IMR-90 (cell line): ENCODE results near the gene FAM98C. TPM values are rescaled to one million over a fixed set of nuclear protein-coding genes. Genes with fewer than 3 reads are reported as not detected.
A peak's percentile ranks its signal among the peaks of the same experiment; 100 is the strongest.

Experiments used
- ATAC-seq: fragments of 200-7000 bp; cut with Tn5 transposase; 2 replicates; pipeline ENCODE4 v1.9.1; 2020; ENCODE audit warnings: low read depth, mild to moderate bottlenecking, moderate library complexity
- BruUV-seq: library from RNA; stranded (reverse); fragments of 400-500 nt; replicated peaks from 2 replicates; lab custom pipeline; 2021; lab: Mats Ljungman, UMichigan
- CTCF ChIA-PET: fragments of 300-600 bp; formaldehyde crosslinking; extraction: SDS; loops from one replicate; lab custom pipeline; 2021; ENCODE audit warnings: antibody characterized with exemption; lab: Yijun Ruan, JAX
- POLR2A ChIA-PET: fragments of 300-600 bp; sonication (Branson Sonifier 250); formaldehyde crosslinking; loops from one replicate; lab custom pipeline; 2022; ENCODE audit warnings: antibody characterized with exemption; ENCODE audit not compliant: unreplicated experiment; lab: Charles Lee
- DNase-seq: peaks from one replicate; pipeline ENCODE4 v3.0.0; 2013
- H2AFZ ChIP-seq: replicated peaks from 2 replicates; pipeline ENCODE3; 2013; ENCODE audit warnings: low read length, mild to moderate bottlenecking; ENCODE audit not compliant: poor library complexity
- H2AK5ac ChIP-seq: 2 replicates; pipeline ENCODE4 v1.6.1; 2013; ENCODE audit warnings: low read depth, low read length, inconsistent platforms
- H2AK9ac ChIP-seq: replicated peaks from 2 replicates; pipeline ENCODE3; 2013; ENCODE audit warnings: mild to moderate bottlenecking, low read depth, low read length, moderate library complexity; ENCODE audit not compliant: poor library complexity
- H2BK120ac ChIP-seq: 2 replicates; pipeline ENCODE4 v1.6.1; 2013; ENCODE audit warnings: low read depth, low read length, inconsistent platforms
- H2BK15ac ChIP-seq: 3 replicates; pipeline ENCODE4 v1.6.1; 2013; ENCODE audit warnings: low read depth, low read length, inconsistent platforms
- H2BK20ac ChIP-seq: 2 replicates; pipeline ENCODE4 v1.6.1; 2013; ENCODE audit warnings: low read depth, mild to moderate bottlenecking, inconsistent platforms, low read length, moderate library complexity
- H2BK5ac ChIP-seq: 2 replicates; pipeline ENCODE4 v1.6.1; 2013; ENCODE audit warnings: mild to moderate bottlenecking, low read depth, low read length, inconsistent platforms; ENCODE audit not compliant: poor library complexity, severe bottlenecking
- H3K14ac ChIP-seq: replicated peaks from 2 replicates; pipeline ENCODE4 v1.6.1; 2013; ENCODE audit warnings: low read depth, low read length, inconsistent platforms
- H3K18ac ChIP-seq: 2 replicates; pipeline ENCODE4 v1.6.1; 2013; ENCODE audit warnings: low read depth, low read length, control low read depth
- H3K23ac ChIP-seq: 2 replicates; pipeline ENCODE4 v1.6.1; 2013; ENCODE audit warnings: low read depth, low read length, inconsistent platforms
- H3K27ac ChIP-seq: 2 replicates; pipeline ENCODE4 v1.5.1; 2013; ENCODE audit warnings: mild to moderate bottlenecking, control low read depth, low read length; ENCODE audit not compliant: insufficient read depth
- H3K27me3 ChIP-seq: 2 replicates; pipeline ENCODE4 v1.6.1; 2013; ENCODE audit warnings: low read length; ENCODE audit not compliant: control insufficient read depth, insufficient read depth
- H3K36me3 ChIP-seq: 2 replicates; pipeline ENCODE4 v1.6.1; 2013; ENCODE audit warnings: low read length, mixed read lengths; ENCODE audit not compliant: control insufficient read depth, insufficient read depth
- H3K4ac ChIP-seq: 2 replicates; pipeline ENCODE4 v1.6.1; 2013; ENCODE audit warnings: low read depth, low read length, inconsistent platforms
- H3K4me1 ChIP-seq: 2 replicates; pipeline ENCODE4 v1.6.1; 2013; ENCODE audit warnings: low read length, mixed read lengths; ENCODE audit not compliant: control insufficient read depth, insufficient read depth
- H3K4me2 ChIP-seq: 2 replicates; pipeline ENCODE4 v1.6.1; 2013; ENCODE audit warnings: low read depth, mild to moderate bottlenecking, control low read depth, low read length, moderate library complexity
- H3K4me3 ChIP-seq: 2 replicates; pipeline ENCODE4 v1.5.1; 2013; ENCODE audit warnings: low read depth, mild to moderate bottlenecking, control low read depth, low read length, moderate library complexity; ENCODE audit not compliant: insufficient read depth
- H3K56ac ChIP-seq: 2 replicates; pipeline ENCODE4 v1.6.1; 2013; ENCODE audit warnings: low read length, inconsistent platforms; ENCODE audit not compliant: insufficient read depth; ENCODE audit errors: extremely low read depth
- H3K79me1 ChIP-seq, 2 experiments: 2 replicates each; pipeline ENCODE4 v1.6.1; 2013; ENCODE audit warnings: low read length in 2 of 2, inconsistent platforms in 1 of 2, low read depth in 1 of 2
- H3K9ac ChIP-seq: 2 replicates; pipeline ENCODE4 v1.6.1; 2013; ENCODE audit warnings: low read depth, low read length, control low read depth
- H3K9me1 ChIP-seq: 2 replicates; pipeline ENCODE4 v1.6.1; 2013; ENCODE audit warnings: low read length, inconsistent platforms; ENCODE audit not compliant: insufficient read depth
- H3K9me3 ChIP-seq: 2 replicates; pipeline ENCODE4 v1.6.1; 2013; ENCODE audit warnings: low read length; ENCODE audit not compliant: control insufficient read depth, insufficient read depth
- H4K20me1 ChIP-seq: 2 replicates; pipeline ENCODE4 v1.6.1; 2013; ENCODE audit warnings: low read length, inconsistent platforms; ENCODE audit not compliant: insufficient read depth
- H4K5ac ChIP-seq: 2 replicates; pipeline ENCODE4 v1.6.1; 2013; ENCODE audit warnings: mild to moderate bottlenecking, low read depth, low read length, control low read depth
- H4K8ac ChIP-seq, 2 experiments: 2 replicates each; pipeline ENCODE4 v1.6.1; 2013; ENCODE audit warnings: low read depth in 2 of 2, low read length in 2 of 2, control low read depth in 1 of 2, inconsistent platforms in 1 of 2
- H4K91ac ChIP-seq: 2 replicates; pipeline ENCODE4 v1.6.1; 2013; ENCODE audit warnings: low read depth, low read length, inconsistent platforms; ENCODE audit not compliant: insufficient read depth
- CEBPB ChIP-seq: IDR thresholded peaks from 2 replicates; pipeline ENCODE4 v1.6.1; 2012; ENCODE audit warnings: low read depth, low read length, improper control_type of control experiment
- FOS ChIP-seq: fragments of 150-350 bp; IDR thresholded peaks from 2 replicates; pipeline ENCODE4 v1.6.1; 2016; ENCODE audit warnings: low read depth, low read length
- MXI1 ChIP-seq: IDR thresholded peaks from 2 replicates; pipeline ENCODE4 v1.6.1; 2012; ENCODE audit warnings: low read depth, mild to moderate bottlenecking, low read length, moderate library complexity, borderline replicate concordance
- NFE2L2 ChIP-seq: fragments of 150-350 bp; IDR thresholded peaks from 2 replicates; pipeline ENCODE4 v1.6.1; 2016; ENCODE audit warnings: low read depth, mild to moderate bottlenecking, low read length
- POLR2A ChIP-seq: IDR thresholded peaks from 2 replicates; pipeline ENCODE4 v1.6.1; 2012; ENCODE audit warnings: mild to moderate bottlenecking, low read depth, low read length
- RAD21 ChIP-seq: IDR thresholded peaks from 2 replicates; pipeline ENCODE4 v1.6.1; 2012; ENCODE audit warnings: low read length, improper control_type of control experiment
- WGBS, 2 experiments: methylation state at CpG; one replicate each; pipeline versions ENCODE4 v1.1.5 to v1.1.7; 2013; ENCODE audit warnings: missing lambda C conversion rate in 2 of 2; ENCODE audit not compliant: insufficient read length in 1 of 2; ENCODE audit errors: extremely low coverage in 2 of 2; 5-methylcytosine and 5-hydroxymethylcytosine counted together
- dilution Hi-C: fragments of 300-500 bp; cut with HindIII; formaldehyde crosslinking; loops from one replicate; pipeline ENCODE4 v1.14.3; 2018; ENCODE audit warnings: low sequenced_read_pairs; ENCODE audit not compliant: unreplicated experiment
- in situ Hi-C: fragments of 300-500 bp; cut with MboI; formaldehyde crosslinking; loops from 3 replicates; pipeline ENCODE4 v1.14.3; 2019; ENCODE audit warnings: low sequenced_read_pairs, inconsistent platforms, mixed read lengths
- intact Hi-C: fragments of 100-400 bp; cut with micrococcal nuclease; formaldehyde crosslinking; loops from 2 replicates; pipeline ENCODE4 v1.10.0; 2022
- polyA plus RNA-seq, 3 experiments: library from polyadenylated mRNA; depleted of rRNA; stranded (reverse); fragments of >200 nt; gene quantifications; 2 replicates each; pipeline ENCODE4 v1.2.3, GENCODE V29; 2012; ENCODE audit warnings: low replicate concordance in 1 of 3
- total RNA-seq: library from RNA; depleted of rRNA; stranded (reverse); fragments of >200 nt; gene quantifications from 2 replicates; pipeline ENCODE4 v1.2.3, GENCODE V29; 2012
- TF ChIP-seq, protein P1 (sequence below): conservative IDR thresholded peaks from 2 replicates; pipeline ENCODE4 v1.5.1; 2012; ENCODE audit warnings: mild to moderate bottlenecking, low read depth, low read length, improper control_type of control experiment
- TF ChIP-seq, protein P2 (sequence below): fragments of 150-350 bp; IDR thresholded peaks from 2 replicates; pipeline ENCODE4 v1.6.1; 2017; ENCODE audit warnings: mild to moderate bottlenecking, antibody characterized with exemption, low read length, low read depth

Gene FAM98C
- total and polyA plus RNA-seq, 2 of the 4 experiments (the other 2 are of a cell fraction): 3.6 to 17.9 TPM

GRCh38 chr19:38385804-38386257, 17.1 kb upstream of the FAM98C start:
- 64% methylated on average over 22 of the region's 40 CpGs; no CpG with 5 or more reads in 1 of the 2 experiments for WGBS, 2 experiments
- peaks cover 20% of the 10 kb centered on the region for H4K20me1 ChIP-seq
- no peak overlapping the region for H2BK15ac ChIP-seq
- no peak for ATAC-seq
- H2BK120ac ChIP-seq: no peak overlapping the region
- peaks cover 35% of the 10 kb centered on the region for H3K36me3 ChIP-seq
- no peak overlapping the region for H3K56ac ChIP-seq
- no peak overlapping the region for H4K8ac ChIP-seq
- no peak overlapping the region for H3K14ac ChIP-seq
- no peaks in the 10 kb centered on the region for H3K9me3 ChIP-seq
- peaks cover 13 to 54% of the 10 kb centered on the region in 2 experiments; a peak in 3 of 4 replicates for H3K79me1 ChIP-seq
- no peak overlapping the region for H3K9ac ChIP-seq
- dilution Hi-C loops: no loop called here
- in situ Hi-C loops: no loop called here
- H3K4me3 ChIP-seq: no peak overlapping the region
- POLR2A ChIA-PET: no interaction called here
- no peak overlapping the region for H3K4ac ChIP-seq
- no peak overlapping the region for H3K4me2 ChIP-seq
- no peak overlapping the region for H2AK9ac ChIP-seq
- H2BK5ac ChIP-seq: no peak overlapping the region
- H2BK20ac ChIP-seq: no peak overlapping the region
- H4K5ac ChIP-seq: no peak overlapping the region
- H3K27ac ChIP-seq: no peak overlapping the region
- CTCF ChIA-PET: no interaction called here
- TF ChIP-seq, protein P1, sequence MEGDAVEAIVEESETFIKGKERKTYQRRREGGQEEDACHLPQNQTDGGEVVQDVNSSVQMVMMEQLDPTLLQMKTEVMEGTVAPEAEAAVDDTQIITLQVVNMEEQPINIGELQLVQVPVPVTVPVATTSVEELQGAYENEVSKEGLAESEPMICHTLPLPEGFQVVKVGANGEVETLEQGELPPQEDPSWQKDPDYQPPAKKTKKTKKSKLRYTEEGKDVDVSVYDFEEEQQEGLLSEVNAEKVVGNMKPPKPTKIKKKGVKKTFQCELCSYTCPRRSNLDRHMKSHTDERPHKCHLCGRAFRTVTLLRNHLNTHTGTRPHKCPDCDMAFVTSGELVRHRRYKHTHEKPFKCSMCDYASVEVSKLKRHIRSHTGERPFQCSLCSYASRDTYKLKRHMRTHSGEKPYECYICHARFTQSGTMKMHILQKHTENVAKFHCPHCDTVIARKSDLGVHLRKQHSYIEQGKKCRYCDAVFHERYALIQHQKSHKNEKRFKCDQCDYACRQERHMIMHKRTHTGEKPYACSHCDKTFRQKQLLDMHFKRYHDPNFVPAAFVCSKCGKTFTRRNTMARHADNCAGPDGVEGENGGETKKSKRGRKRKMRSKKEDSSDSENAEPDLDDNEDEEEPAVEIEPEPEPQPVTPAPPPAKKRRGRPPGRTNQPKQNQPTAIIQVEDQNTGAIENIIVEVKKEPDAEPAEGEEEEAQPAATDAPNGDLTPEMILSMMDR: no peak
- TF ChIP-seq NFE2L2 (no peak), POLR2A (no peak), CEBPB (no peak), MXI1 (no peak), RAD21 (no peak), FOS (no peak)
- TF ChIP-seq, protein P2, sequence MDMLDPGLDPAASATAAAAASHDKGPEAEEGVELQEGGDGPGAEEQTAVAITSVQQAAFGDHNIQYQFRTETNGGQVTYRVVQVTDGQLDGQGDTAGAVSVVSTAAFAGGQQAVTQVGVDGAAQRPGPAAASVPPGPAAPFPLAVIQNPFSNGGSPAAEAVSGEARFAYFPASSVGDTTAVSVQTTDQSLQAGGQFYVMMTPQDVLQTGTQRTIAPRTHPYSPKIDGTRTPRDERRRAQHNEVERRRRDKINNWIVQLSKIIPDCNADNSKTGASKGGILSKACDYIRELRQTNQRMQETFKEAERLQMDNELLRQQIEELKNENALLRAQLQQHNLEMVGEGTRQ: no peak
- no peak overlapping the region for H3K23ac ChIP-seq
- H3K4me1 ChIP-seq: peaks cover 2% of the 10 kb centered on the region
- H3K18ac ChIP-seq: no peak overlapping the region
- H3K9me1 ChIP-seq: peaks cover 12% of the 10 kb centered on the region
- BruUV-seq: no TSS peak
- DNase-seq: no peak
- no peak overlapping the region for H4K91ac ChIP-seq
- intact Hi-C loops: loop anchor here (5.0 kb wide), 1 partner anchor 154 kb away; no protein-coding TSS in a partner anchor
- no peak overlapping the region for H2AK5ac ChIP-seq
- no peaks in the 10 kb centered on the region for H3K27me3 ChIP-seq
- H2AFZ ChIP-seq: peak overlapping the region; percentile 38
